H9 (cell line): ENCODE results near the gene CCR9. TPM values are rescaled to one million over a fixed set of nuclear protein-coding genes. Genes with fewer than 3 reads are reported as not detected.

ENCODE experiments used
- DNase-seq: peaks from one replicate; pipeline ENCODE4 v3.0.0-alpha.2; 2017
- H2AFZ ChIP-seq: one replicate; pipeline ENCODE4 v1.6.1; 2013; ENCODE audit warnings: mild to moderate bottlenecking, low read length, control low read depth, moderate library complexity
- H2AK5ac ChIP-seq: 2 replicates; pipeline ENCODE4 v1.6.1; 2013; ENCODE audit warnings: low read length, control low read depth, mixed read lengths; ENCODE audit not compliant: insufficient read length
- H2BK120ac ChIP-seq: one replicate; pipeline ENCODE4 v1.6.1; 2013; ENCODE audit warnings: low read depth, mild to moderate bottlenecking, low read length, control low read depth, inconsistent platforms; ENCODE audit not compliant: poor library complexity, severe bottlenecking
- H2BK12ac ChIP-seq: 2 replicates; pipeline ENCODE4 v1.6.1; 2013; ENCODE audit warnings: low read length, control low read depth, mixed read lengths, low read depth; ENCODE audit not compliant: insufficient read length
- H2BK15ac ChIP-seq: 2 replicates; pipeline ENCODE4 v1.6.1; 2013; ENCODE audit warnings: low read depth, low read length, control low read depth
- H2BK20ac ChIP-seq: one replicate; pipeline ENCODE4 v1.6.1; 2013; ENCODE audit warnings: low read depth, mild to moderate bottlenecking, low read length, control low read depth, inconsistent platforms; ENCODE audit not compliant: poor library complexity, severe bottlenecking
- H2BK5ac ChIP-seq: 2 replicates; pipeline ENCODE4 v1.6.1; 2013; ENCODE audit warnings: low read length, control low read depth, mixed read lengths; ENCODE audit not compliant: insufficient read length
- H3K14ac ChIP-seq: 2 replicates; pipeline ENCODE4 v1.6.1; 2013; ENCODE audit warnings: low read length, control low read depth; ENCODE audit not compliant: insufficient read depth
- H3K18ac ChIP-seq: 2 replicates; pipeline ENCODE4 v1.6.1; 2013; ENCODE audit warnings: low read depth, mild to moderate bottlenecking, mixed read lengths, low read length, control low read depth; ENCODE audit not compliant: insufficient read length
- H3K23ac ChIP-seq: 2 replicates; pipeline ENCODE4 v1.6.1; 2013; ENCODE audit warnings: low read length, control low read depth, mixed read lengths, low read depth; ENCODE audit not compliant: insufficient read length
- H3K23me2 ChIP-seq: 2 replicates; pipeline ENCODE4 v1.6.1; 2013; ENCODE audit warnings: low read depth, mild to moderate bottlenecking, mixed read lengths, low read length, control low read depth; ENCODE audit not compliant: insufficient read length, poor library complexity, severe bottlenecking
- H3K27ac ChIP-seq: 2 replicates; pipeline ENCODE4 v1.5.1; 2013; ENCODE audit warnings: low read length, control low read depth, mixed read lengths, low read depth; ENCODE audit not compliant: insufficient read length
- H3K27me3 ChIP-seq: 2 replicates; pipeline ENCODE4 v1.6.1; 2013; ENCODE audit warnings: low read length, control low read depth, inconsistent platforms; ENCODE audit not compliant: insufficient read depth
- H3K4ac ChIP-seq: 2 replicates; pipeline ENCODE4 v1.6.1; 2013; ENCODE audit warnings: low read depth, mild to moderate bottlenecking, control low read depth, inconsistent platforms, low read length, moderate library complexity
- H3K4me1 ChIP-seq: 2 replicates; pipeline ENCODE4 v1.6.1; 2013; ENCODE audit warnings: low read length, control low read depth, inconsistent platforms; ENCODE audit not compliant: insufficient read depth
- H3K4me2 ChIP-seq: 2 replicates; pipeline ENCODE4 v1.6.1; 2013; ENCODE audit warnings: low read length, control low read depth, mixed read lengths; ENCODE audit not compliant: insufficient read length, insufficient read depth
- H3K56ac ChIP-seq: 2 replicates; pipeline ENCODE4 v1.6.1; 2013; ENCODE audit warnings: low read depth, mild to moderate bottlenecking, mixed read lengths, low read length, control low read depth; ENCODE audit not compliant: insufficient read length
- H3K79me1 ChIP-seq: 2 replicates; pipeline ENCODE4 v1.6.1; 2013; ENCODE audit warnings: low read depth, mild to moderate bottlenecking, moderate library complexity, low read length, control low read depth, inconsistent platforms; ENCODE audit not compliant: insufficient read depth, poor library complexity, severe bottlenecking
- H3K79me2 ChIP-seq: 2 replicates; pipeline ENCODE4 v1.6.1; 2013; ENCODE audit warnings: low read length, control low read depth, inconsistent platforms; ENCODE audit not compliant: insufficient read depth
- H3K9ac ChIP-seq: 2 replicates; pipeline ENCODE4 v1.6.1; 2013; ENCODE audit warnings: low read length, control low read depth, mixed read lengths; ENCODE audit not compliant: insufficient read length; ENCODE audit errors: extremely low read depth
- H3K9me3 ChIP-seq: one replicate; pipeline ENCODE4 v1.6.1; 2013; ENCODE audit warnings: low read depth, low read length, inconsistent platforms; ENCODE audit not compliant: control insufficient read depth
- H3T11ph ChIP-seq: one replicate; pipeline ENCODE4 v1.6.1; 2013; ENCODE audit warnings: mild to moderate bottlenecking, low read length, control low read depth, inconsistent platforms
- H4K20me1 ChIP-seq: one replicate; pipeline ENCODE4 v1.6.1; 2013; ENCODE audit not compliant: control insufficient read depth, insufficient read length, insufficient read depth
- H4K5ac ChIP-seq: 2 replicates; pipeline ENCODE4 v1.6.1; 2013; ENCODE audit warnings: low read depth, mild to moderate bottlenecking, mixed read lengths, low read length, control low read depth; ENCODE audit not compliant: insufficient read length
- H4K8ac ChIP-seq: replicated peaks from 2 replicates; pipeline ENCODE4 v1.6.1; 2013; ENCODE audit warnings: low read length, control low read depth, mixed read lengths, low read depth; ENCODE audit not compliant: insufficient read length
- H4K91ac ChIP-seq: 2 replicates; pipeline ENCODE4 v1.6.1; 2013; ENCODE audit warnings: low read depth, mild to moderate bottlenecking, moderate library complexity, mixed read lengths, low read length, control low read depth; ENCODE audit not compliant: insufficient read length
- H3K27ac Mint-ChIP-seq, 3 experiments: 2 replicates in 2 of 3; 3 replicates in 1 of 3; pipeline ENCODE4 v1.8.0; 2020 to 2021; ENCODE audit warnings: mixed read lengths in 3 of 3, mild to moderate bottlenecking in 1 of 3, moderate library complexity in 1 of 3
- H3K27me3 Mint-ChIP-seq: 2 replicates; pipeline ENCODE4 v1.8.0; 2021; ENCODE audit warnings: low read depth, mild to moderate bottlenecking, moderate library complexity, mixed read lengths
- H3K36me3 Mint-ChIP-seq, 3 experiments: 2 replicates in 2 of 3; 3 replicates in 1 of 3; pipeline ENCODE4 v1.8.0; 2020 to 2021; ENCODE audit warnings: low read depth in 3 of 3, mixed read lengths in 3 of 3; ENCODE audit not compliant: insufficient read depth in 1 of 3
- H3K4me1 Mint-ChIP-seq, 2 experiments: 2 replicates each; pipeline ENCODE4 v1.8.0; 2020; ENCODE audit warnings: mixed read lengths in 2 of 2
- H3K4me3 Mint-ChIP-seq, 2 experiments: 2 replicates in 1 of 2; 3 replicates in 1 of 2; pipeline ENCODE4 v1.8.0; 2020 to 2021; ENCODE audit warnings: mild to moderate bottlenecking in 2 of 2, mixed read lengths in 2 of 2, moderate library complexity in 1 of 2
- H3K9me3 Mint-ChIP-seq, 2 experiments: 2 replicates in 1 of 2; 3 replicates in 1 of 2; pipeline ENCODE4 v1.8.0; 2020; ENCODE audit warnings: mild to moderate bottlenecking in 2 of 2, mixed read lengths in 2 of 2, moderate library complexity in 1 of 2
- WGBS: extraction: QIAGEN DNeasy Blood & Tissue Kit; methylation state at CpG from one replicate; pipeline ENCODE4 v1.1.7; 2013; ENCODE audit warnings: missing lambda C conversion rate, low lambda C conversion rate, mixed read lengths; ENCODE audit not compliant: insufficient read length; ENCODE audit errors: extremely low coverage; 5-methylcytosine and 5-hydroxymethylcytosine counted together
- total RNA-seq: library from RNA; stranded (reverse); gene quantifications from 2 replicates; pipeline ENCODE4 v1.2.1, GENCODE V29; 2021
- TF ChIP-seq, protein P1 (sequence below): fragments of 200-600 bp; sonication (generic); conservative IDR thresholded peaks from 3 replicates; pipeline ENCODE4 v1.8.0; 2021; ENCODE audit warnings: antibody characterized with exemption, mild to moderate bottlenecking

The CCR9 gene
- total RNA-seq, 1 experiment from 2014 or later: not detected

DNA sequence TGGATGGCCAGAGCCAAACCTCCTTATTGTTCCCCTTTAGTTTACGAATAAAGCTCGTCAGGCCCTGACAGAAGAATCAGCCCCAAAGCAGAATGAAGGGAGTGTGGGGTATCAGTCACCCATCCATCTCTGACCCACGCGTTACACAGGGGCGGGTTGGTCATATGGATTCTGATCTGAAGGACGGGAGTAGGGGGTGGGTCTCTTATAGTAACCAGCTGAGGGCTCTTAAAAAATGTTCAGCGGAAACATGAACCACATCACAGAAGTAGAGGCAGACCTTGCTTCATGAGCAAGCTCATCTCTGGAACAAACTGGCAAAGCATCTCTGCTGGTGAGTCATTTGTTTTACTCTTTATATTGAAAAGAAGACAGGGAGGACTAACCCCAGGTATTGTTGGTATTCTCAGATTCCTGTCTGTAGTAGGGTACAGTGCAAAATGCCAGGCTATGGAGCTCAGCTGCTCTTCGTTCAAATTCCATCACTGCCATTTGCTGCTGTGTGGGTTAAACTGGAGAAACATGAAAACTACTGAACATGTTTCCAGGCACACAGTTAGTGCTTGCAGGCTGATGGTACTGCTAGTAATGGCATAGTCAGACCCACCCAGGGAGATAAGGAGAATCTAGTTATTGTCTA lies 57.0 kb downstream of the CCR9 start, which contains the start of gene CXCR6:
TSS of gene CXCR6 (plus strand) at position 258 of the 640 bp plus-strand sequence. CDS start 3,018 bp downstream, outside the sequence.
- Histone ChIP-seq H3K9ac (no peak within 1 kb of the TSS), H3K4me1 (no peaks in the 10 kb centered on the region), H3K14ac (no peak within 1 kb of the TSS), H3K9me3 (no peaks in the 10 kb centered on the region), H2BK20ac (no peak within 1 kb of the TSS), H3T11ph (no peak within 1 kb of the TSS), H3K79me2 (no peaks in the 10 kb centered on the region), H4K5ac (no peak within 1 kb of the TSS), H2AFZ (no peak within 1 kb of the TSS), H3K4ac (no peak within 1 kb of the TSS), H2BK5ac (no peak within 1 kb of the TSS), H2BK120ac (no peak within 1 kb of the TSS), H2BK15ac (no peak within 1 kb of the TSS), H3K79me1 (no peaks in the 10 kb centered on the region), H2AK5ac (no peak within 1 kb of the TSS), H4K8ac (no peak within 1 kb of the TSS), H4K91ac (no peak within 1 kb of the TSS), H3K4me2 (no peak within 1 kb of the TSS), H3K18ac (no peak within 1 kb of the TSS), H3K27me3 (no peaks in the 10 kb centered on the region), H3K23me2 (no peaks in the 10 kb centered on the region), H4K20me1 (no peaks in the 10 kb centered on the region), H3K27ac (no peak within 1 kb of the TSS), H2BK12ac (no peak within 1 kb of the TSS), H3K23ac (no peak within 1 kb of the TSS), H3K56ac (no peak within 1 kb of the TSS)
- TF ChIP-seq, protein P1, sequence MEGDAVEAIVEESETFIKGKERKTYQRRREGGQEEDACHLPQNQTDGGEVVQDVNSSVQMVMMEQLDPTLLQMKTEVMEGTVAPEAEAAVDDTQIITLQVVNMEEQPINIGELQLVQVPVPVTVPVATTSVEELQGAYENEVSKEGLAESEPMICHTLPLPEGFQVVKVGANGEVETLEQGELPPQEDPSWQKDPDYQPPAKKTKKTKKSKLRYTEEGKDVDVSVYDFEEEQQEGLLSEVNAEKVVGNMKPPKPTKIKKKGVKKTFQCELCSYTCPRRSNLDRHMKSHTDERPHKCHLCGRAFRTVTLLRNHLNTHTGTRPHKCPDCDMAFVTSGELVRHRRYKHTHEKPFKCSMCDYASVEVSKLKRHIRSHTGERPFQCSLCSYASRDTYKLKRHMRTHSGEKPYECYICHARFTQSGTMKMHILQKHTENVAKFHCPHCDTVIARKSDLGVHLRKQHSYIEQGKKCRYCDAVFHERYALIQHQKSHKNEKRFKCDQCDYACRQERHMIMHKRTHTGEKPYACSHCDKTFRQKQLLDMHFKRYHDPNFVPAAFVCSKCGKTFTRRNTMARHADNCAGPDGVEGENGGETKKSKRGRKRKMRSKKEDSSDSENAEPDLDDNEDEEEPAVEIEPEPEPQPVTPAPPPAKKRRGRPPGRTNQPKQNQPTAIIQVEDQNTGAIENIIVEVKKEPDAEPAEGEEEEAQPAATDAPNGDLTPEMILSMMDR: no peak
- Mint-ChIP-seq H3K27me3 (no peaks in the 10 kb centered on the region), H3K9me3 (no peaks in the 10 kb centered on the region), H3K4me3 (no peak within 1 kb of the TSS), H3K27ac (peak within 1 kb of the TSS in 2 of 3 experiments; percentile 44 to 96; a peak in 1 of 7 replicates), H3K36me3 (peaks cover 16 to 34% (median 26%) of the 10 kb centered on the region in 3 experiments; a peak in 6 of 7 replicates), H3K4me1 (peaks cover 16 to 20% of the 10 kb centered on the region in 2 experiments)
- WGBS: no CpG with 5 or more reads among the region's 8 CpGs
- DNase-seq: no peak
